Fibroblast of skin of left quadriceps (primary cell): ENCODE results near the gene RBM17.
"Not testable (repeated sequence)": the region's sequence is repeated elsewhere in the genome, so short reads cannot be mapped to it uniquely, and the experiment has no call there.

Source experiments
- DNase-seq, 2 experiments: peaks; one replicate each; pipeline ENCODE4 v3.0.0-alpha.2; 2013; ENCODE audit warnings: low read depth in 2 of 2

Gene RBM17

DNA sequence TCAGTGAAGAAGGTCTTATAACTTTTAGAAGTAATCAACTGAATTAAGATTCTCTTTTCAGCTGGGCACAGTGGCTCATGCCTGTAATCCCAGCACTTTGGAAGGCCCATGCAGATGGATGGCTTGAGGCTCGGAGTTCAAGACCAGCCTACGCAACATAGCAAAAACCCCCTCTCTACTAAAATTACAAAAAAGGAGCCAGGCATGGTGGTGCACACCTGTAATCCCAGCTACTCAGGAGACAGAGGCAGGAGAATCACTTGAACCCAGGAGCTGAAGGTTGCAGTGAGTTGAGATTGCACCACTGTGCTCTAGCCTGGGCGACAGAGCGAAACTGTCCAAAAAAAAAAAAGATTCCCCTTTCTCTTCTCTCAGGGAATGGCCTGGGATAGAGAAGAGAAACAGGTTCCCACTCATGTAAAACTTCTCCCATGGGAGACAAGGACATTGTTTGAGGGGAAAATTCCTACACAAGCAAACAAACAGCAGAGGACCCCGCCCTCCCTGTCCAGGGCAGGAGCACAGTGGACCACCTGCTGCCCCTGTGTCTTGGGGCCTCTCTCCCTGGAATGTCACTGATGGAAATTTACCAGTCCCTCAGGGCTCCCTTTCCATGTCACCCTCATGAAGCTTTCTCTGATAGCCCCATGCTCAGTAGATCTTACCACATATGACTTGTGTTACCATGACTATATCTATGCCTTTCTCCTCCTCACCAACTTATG, 32.3 kb upstream of the RBM17 start:
- no peak for DNase-seq

DNA sequence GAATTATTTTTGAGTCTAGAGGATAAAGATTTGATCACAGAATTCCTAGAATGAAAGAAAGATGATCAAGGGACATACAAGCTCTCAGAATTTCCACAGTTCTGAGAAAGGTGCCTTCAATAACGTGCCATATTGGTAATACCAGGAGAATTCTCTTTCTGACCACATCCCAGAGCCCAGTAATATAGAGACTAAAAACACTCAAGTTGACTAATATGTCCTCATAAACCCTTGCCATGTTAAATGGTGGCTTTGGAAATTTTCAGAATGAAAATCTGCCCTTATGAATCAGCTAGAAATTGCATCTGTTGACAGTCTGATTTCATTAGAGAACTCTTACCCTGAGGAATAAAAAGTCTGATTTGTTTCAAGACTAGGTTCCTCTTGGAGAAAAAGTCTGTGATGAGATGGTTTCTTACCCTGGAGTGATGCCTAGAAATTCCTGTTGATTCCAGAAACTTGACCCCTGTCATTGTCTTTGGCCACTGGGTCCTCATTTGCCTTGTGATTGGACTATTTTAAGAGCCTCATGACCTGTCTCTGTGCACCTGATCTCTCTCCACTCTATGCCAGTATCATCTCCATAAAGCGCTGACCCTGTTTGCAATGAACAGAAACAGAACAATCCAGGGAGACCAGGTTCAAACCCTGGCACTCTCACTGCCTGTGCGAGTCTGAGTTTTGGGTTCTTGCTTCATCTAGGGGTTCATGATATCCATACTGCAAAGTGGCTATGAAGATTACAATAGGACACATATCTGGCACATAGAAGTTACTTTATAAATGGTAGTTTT, 30.0 kb upstream of the RBM17 start:
- DNase-seq = no peak

DNA sequence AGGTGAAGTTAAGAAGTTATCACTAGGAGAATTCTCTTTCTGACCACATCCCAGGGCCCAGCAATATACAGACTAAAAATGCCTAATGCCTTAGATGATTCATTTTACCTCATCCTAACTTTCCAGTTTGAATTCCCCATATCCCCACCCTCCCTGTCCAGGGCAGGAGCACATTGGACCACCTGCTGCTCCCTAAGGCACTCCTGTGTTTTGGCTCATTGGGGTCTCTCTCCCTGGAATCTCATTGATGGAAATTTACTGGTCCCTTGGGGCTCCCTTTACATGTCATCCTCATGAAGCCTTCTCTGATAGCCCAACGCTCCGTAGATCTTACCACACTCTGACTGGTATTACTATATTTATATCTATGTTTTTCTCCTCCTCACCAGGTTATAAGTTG, 29.3 kb upstream of the RBM17 start:
- no peak for DNase-seq

DNA sequence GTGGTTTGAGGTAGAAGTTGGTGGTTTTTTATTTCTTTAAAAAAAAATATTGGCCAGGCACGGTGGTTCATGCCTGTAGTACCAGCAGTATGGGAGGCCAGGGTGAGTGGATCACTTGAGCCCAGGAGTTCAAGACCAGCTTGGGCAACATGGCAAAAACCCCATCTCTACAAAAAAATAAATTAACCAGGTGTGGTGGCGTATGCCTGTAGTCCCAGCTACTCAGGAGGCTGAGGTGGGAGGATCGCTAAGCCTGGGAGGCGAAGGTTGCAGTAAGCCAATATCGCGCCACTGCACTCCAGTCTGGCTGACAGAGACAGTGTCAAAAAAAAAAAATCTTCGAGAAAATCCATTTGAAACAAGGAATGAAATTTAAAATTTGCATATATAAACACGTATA, 27.8 kb upstream of the RBM17 start:
- DNase-seq = no peak

DNA sequence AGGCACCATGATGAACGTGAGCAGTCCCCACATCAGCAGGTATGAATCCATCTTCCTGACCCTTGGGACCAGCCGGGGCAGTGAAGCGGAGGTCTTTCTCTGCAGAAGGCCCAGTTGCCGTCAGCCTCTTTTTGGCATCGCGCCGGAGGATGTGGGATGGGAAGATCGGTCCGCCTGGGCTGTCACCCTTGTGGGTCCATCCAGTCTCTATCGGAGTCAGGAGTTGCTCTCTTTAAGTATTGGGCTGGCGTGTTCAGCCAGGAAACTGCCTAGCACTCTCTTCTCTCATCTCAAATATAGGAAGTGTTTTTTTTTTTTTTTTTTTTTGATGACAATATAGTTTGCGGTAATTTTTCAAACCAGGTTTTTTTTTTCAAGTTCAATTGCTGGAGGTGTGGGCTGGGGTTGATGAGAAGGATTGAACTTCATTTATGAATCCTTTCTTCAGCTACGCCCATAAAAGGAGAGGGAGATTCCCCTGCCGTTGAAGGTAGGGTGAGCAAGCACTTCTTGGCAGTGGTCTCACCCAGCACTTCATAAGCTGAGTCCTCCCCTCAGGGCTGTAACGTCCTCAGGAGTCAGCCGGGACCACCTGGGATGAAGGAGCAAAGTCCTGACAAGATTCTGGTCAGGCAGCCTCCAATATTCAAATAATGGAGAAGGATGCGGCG, 26.6 kb upstream of the RBM17 start, which contains the start of gene IL2RA:
Gene IL2RA, minus strand, starts transcription at position 267 of the 671 bp plus-strand sequence. Its CDS starts 216 bp downstream, at position 51.
- DNase-seq = no peak

GRCh38 chr10:6064119-6064518, 24.7 kb upstream of the RBM17 start:
- DNase-seq = no peak

- not testable (repeated sequence) for DNase-seq
Measured at GRCh38 chr10:6064726-6065125, 24.1 kb upstream of the RBM17 start.

DNA sequence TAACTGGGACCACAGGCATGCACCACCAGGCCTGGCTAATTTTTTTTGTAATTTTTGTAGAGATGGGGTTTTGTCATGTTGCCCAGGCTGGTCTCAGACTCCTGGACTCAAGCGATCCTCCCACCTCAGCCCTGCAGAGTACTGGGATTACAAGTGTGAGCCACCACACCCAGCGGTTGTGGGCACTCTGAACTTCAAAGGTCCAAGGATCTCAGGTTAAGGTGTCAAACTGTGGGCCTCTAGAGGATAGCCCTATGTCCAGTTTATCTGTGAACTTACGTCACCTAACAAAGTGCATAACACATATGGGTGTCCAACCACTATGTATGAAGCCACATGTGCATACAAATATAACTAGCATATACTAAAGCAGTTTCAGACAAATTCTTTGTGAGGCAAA, 23.4 kb upstream of the RBM17 start:
- no peak for DNase-seq

DNA sequence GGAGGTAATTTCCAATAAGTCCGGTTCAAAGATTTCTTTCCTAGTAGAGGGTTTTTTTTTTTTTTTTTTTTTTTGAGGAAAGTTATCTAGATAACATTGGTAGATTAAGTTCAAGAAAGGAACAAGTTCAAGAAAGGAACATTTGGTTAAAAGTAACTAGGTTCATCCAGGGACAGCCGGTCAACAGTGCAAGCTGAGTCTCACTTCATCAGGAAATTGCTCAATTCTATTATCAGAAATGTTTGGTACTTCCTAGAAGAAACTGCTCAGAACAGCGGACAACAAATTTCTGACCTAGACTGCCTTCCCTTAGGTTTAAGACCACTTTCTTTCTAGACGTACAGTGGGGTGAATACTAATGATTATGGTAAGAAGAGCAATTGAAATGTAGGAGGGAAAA, 23.0 kb upstream of the RBM17 start:
- no peak for DNase-seq

DNA sequence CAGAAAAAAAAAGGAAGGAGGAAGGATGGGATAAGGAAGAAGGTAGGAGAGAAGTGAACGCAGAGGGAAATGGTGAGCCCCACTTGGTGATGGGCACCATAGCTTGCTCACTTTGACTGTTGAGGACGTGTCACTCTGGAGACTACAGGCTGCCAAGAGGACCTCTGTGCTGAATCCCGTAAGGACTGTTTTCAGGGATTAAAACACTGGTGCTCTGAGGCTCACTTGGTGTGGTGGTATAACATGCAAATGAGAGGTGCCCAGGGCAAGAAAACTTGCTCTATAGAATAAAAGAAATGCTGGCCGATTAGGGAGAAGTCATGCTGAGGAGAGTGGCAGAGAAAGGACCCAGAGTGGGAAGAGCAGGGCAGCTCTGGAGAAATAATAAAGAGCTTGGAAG, 21.4 kb upstream of the RBM17 start:
- DNase-seq = no peak

- DNase-seq = no peak
Measured at GRCh38 chr10:6068006-6068405, 20.8 kb upstream of the RBM17 start.

GRCh38 chr10:6068422-6068821, 20.4 kb upstream of the RBM17 start:
- no peak for DNase-seq

GRCh38 chr10:6069081-6069931, 19.5 kb upstream of the RBM17 start:
- DNase-seq = no peak

GRCh38 chr10:6070660-6071059, 18.2 kb upstream of the RBM17 start:
- DNase-seq = no peak

GRCh38 chr10:6071181-6072175, 17.4 kb upstream of the RBM17 start:
- DNase-seq = no peak

- DNase-seq = no peak
Measured at GRCh38 chr10:6072215-6072934, 16.5 kb upstream of the RBM17 start.

GRCh38 chr10:6074489-6075301, 14.1 kb upstream of the RBM17 start:
- no peak for DNase-seq

DNA sequence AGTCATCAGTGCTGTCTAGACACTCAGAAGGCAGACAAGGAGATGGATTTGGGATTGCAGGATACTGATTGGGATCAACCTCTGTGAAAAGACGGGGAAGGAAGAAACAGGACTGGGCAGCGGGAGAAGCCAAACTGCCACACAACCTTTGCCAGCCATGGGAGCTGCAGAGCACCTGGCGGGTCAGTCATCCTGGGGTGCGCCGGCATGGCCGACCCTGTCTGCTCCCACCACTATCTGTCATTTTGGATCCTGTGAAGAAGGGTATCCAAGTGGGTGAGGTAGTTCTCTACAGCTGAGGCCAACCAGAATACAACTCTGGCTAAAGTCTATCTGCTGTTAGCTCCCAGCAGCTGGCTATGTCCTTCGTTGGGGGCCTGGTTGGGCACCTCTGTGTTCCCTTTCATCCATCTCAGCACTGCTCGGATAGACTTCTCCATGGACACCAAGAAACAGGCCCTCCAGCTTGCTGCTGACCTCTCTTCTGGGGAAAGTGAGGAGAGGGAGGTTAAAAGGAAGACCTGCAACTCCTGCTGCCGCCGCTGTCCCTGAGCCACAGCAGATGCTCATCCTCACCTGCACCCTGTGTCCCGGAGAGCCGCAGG, 11.7 kb upstream of the RBM17 start:
- no peak for DNase-seq

- no peak for DNase-seq
Measured at GRCh38 chr10:6079044-6079443, 9.8 kb upstream of the RBM17 start.
